ENCODE data around the gene ZNF598. TPM values are rescaled to one million over a fixed set of nuclear protein-coding genes. Genes with fewer than 3 reads are reported as not detected.

ZNF598 gene
- total and polyA plus RNA-seq, 2 of the 13 experiments (the other 11 are each of a cell fraction or from before 2014, with no cell fraction given), result 13.5 to 14.2 TPM

DNA sequence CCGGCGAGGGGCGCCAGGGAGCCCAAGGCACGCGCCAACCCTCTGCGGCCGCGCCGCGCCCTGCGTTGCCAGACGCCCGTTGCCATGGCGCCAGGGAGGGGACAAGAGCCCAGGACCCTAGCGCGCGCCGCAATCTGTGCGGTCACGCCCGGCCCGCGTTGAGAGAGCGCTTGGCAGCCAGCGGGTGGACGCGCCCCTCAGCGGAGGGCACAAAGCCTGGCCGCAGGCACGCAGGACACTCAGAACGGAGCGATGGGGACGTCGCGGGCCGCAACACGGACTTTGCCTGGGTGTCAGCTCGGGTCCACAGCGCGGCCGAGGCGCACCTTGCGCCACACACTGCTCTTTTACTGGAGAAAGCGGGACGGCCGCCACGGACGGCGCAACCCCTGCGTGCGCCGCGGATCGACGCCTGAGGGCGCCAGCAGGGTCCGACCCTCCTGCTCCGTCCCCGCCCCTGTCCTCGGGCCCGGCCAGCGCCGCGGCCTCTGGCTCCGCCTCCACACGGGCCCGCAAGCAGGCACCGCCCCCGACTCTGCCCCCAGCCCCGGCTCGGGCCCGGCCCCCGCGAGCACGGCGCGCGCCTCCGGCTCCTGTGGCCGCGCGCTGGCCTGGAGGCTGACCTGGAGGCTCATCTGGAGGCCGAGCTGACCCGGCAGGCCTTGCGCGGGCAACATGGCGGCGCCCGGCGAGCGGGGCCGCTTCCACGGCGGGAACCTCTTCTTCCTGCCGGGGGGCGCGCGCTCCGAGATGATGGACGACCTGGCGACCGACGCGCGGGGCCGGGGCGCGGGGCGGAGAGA is 25.9 kb downstream of the ZNF598 start, which contains the start of gene GFER (continued):
- TF ChIP-seq ATF7 (IDR thresholded peaks at IDR 0.05) (no peak), ATF7 (CRISPR knock-in tag; IDR thresholded peaks at IDR 0.05) (no peak), RARA (CRISPR knock-in tag; IDR thresholded peaks at IDR 0.05) (peak; percentile 55), ELF1 (CRISPR knock-in tag; IDR thresholded peaks at IDR 0.05) (peak; percentile 8; the same call in 1 of the 2 replicates), SAFB2 (CRISPR knock-in tag; IDR thresholded peaks at IDR 0.05; ENCODE audit: borderline replicate concordance, low read depth) (peak; percentile 69; the same call in 1 of the 2 replicates), ZNF292 (CRISPR knock-in tag; IDR thresholded peaks at IDR 0.05; ENCODE audit: borderline replicate concordance, low read depth) (no peak), ZNF235 (CRISPR knock-in tag; IDR thresholded peaks at IDR 0.05; ENCODE audit: borderline replicate concordance) (no peak; the same call in none of the 2 replicates), SMARCC2 (IDR thresholded peaks at IDR 0.05) (no peak), ZSCAN31 (CRISPR knock-in tag; IDR thresholded peaks at IDR 0.05; ENCODE audit: low read depth) (no peak; the same call in 1 of the 2 replicates)
- TF ChIP-seq, protein P1, sequence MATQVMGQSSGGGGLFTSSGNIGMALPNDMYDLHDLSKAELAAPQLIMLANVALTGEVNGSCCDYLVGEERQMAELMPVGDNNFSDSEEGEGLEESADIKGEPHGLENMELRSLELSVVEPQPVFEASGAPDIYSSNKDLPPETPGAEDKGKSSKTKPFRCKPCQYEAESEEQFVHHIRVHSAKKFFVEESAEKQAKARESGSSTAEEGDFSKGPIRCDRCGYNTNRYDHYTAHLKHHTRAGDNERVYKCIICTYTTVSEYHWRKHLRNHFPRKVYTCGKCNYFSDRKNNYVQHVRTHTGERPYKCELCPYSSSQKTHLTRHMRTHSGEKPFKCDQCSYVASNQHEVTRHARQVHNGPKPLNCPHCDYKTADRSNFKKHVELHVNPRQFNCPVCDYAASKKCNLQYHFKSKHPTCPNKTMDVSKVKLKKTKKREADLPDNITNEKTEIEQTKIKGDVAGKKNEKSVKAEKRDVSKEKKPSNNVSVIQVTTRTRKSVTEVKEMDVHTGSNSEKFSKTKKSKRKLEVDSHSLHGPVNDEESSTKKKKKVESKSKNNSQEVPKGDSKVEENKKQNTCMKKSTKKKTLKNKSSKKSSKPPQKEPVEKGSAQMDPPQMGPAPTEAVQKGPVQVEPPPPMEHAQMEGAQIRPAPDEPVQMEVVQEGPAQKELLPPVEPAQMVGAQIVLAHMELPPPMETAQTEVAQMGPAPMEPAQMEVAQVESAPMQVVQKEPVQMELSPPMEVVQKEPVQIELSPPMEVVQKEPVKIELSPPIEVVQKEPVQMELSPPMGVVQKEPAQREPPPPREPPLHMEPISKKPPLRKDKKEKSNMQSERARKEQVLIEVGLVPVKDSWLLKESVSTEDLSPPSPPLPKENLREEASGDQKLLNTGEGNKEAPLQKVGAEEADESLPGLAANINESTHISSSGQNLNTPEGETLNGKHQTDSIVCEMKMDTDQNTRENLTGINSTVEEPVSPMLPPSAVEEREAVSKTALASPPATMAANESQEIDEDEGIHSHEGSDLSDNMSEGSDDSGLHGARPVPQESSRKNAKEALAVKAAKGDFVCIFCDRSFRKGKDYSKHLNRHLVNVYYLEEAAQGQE (IDR thresholded peaks at IDR 0.05; ENCODE audit: borderline replicate concordance in 1 of 2, low read depth in 1 of 2, low read length in 2 of 2), result no peak

Data from HepG2 (cell line).